Measurements from ENCODE around the gene RPL41.

DNA sequence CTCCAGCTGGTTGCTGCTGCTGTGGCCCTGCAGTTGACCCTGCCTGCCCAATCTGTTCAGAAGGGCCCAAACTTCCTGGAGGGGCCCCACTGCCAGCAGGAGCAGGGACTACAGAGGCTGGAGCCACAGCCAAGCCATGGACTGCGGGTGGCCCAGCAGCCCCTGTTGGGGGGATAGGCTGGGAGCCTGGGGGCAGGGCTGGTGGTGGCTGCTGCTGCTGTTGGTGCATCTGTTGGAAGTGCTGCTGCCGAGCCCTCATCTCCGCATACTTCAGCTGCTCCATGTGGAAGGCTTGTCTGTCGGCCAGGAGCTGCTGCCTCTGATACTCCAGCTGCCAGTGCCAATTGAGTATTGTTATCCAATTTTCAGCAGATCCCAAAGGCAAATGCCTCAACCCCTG, 48.9 kb downstream of the RPL41 start:
- TF ChIP-seq, protein P1, sequence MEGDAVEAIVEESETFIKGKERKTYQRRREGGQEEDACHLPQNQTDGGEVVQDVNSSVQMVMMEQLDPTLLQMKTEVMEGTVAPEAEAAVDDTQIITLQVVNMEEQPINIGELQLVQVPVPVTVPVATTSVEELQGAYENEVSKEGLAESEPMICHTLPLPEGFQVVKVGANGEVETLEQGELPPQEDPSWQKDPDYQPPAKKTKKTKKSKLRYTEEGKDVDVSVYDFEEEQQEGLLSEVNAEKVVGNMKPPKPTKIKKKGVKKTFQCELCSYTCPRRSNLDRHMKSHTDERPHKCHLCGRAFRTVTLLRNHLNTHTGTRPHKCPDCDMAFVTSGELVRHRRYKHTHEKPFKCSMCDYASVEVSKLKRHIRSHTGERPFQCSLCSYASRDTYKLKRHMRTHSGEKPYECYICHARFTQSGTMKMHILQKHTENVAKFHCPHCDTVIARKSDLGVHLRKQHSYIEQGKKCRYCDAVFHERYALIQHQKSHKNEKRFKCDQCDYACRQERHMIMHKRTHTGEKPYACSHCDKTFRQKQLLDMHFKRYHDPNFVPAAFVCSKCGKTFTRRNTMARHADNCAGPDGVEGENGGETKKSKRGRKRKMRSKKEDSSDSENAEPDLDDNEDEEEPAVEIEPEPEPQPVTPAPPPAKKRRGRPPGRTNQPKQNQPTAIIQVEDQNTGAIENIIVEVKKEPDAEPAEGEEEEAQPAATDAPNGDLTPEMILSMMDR (IDR thresholded peaks at IDR 0.05) = no peak
- TF ChIP-seq POLR2A (IDR thresholded peaks at IDR 0.05) = no peak

All from esophagus squamous epithelium (tissue), 4 donors.